Hypothalamus (tissue), 51 donors: ENCODE results near the gene CWC27.
"Not testable (repeated sequence)": the region's sequence is repeated elsewhere in the genome, so short reads cannot be mapped to it uniquely, and the experiment has no call there.

Experiments used
- DNase-seq, 51 donors: peaks; one replicate each; lab custom pipeline; 2025; lab: John Stamatoyannopoulos, UW

Gene CWC27

GRCh38 chr5:64900618-64901017 lies 131.9 kb downstream of the CWC27 start:
- no peak for DNase-seq

GRCh38 chr5:64907399-64907798 lies 138.7 kb downstream of the CWC27 start:
- DNase-seq = not testable (repeated sequence)

GRCh38 chr5:64914396-64914795 lies 145.7 kb downstream of the CWC27 start:
- no peak for DNase-seq

- no peak for DNase-seq
Observed at GRCh38 chr5:64918083-64918482, 149.4 kb downstream of the CWC27 start.

GRCh38 chr5:64921386-64921785 lies 152.7 kb downstream of the CWC27 start:
- DNase-seq = no peak

- no peak for DNase-seq
Observed at GRCh38 chr5:64923151-64923685, 154.5 kb downstream of the CWC27 start.

GRCh38 chr5:64925123-64925522 lies 156.4 kb downstream of the CWC27 start:
- DNase-seq = no peak

- no peak for DNase-seq
Observed at GRCh38 chr5:64929833-64930232, 161.1 kb downstream of the CWC27 start.

GRCh38 chr5:64930672-64931318 lies 162.1 kb downstream of the CWC27 start:
- DNase-seq = no peak

- DNase-seq = not testable (repeated sequence)
Observed at GRCh38 chr5:64939422-64939771, 170.7 kb downstream of the CWC27 start.

- no peak for DNase-seq
Observed at GRCh38 chr5:64939772-64940510, 171.2 kb downstream of the CWC27 start.

GRCh38 chr5:64942460-64942859 lies 173.7 kb downstream of the CWC27 start:
- DNase-seq = no peak

- no peak for DNase-seq
Observed at GRCh38 chr5:64944868-64945267, 176.1 kb downstream of the CWC27 start.

- DNase-seq = no peak
Observed at GRCh38 chr5:64947031-64947430, 178.3 kb downstream of the CWC27 start.

- no peak for DNase-seq
Observed at GRCh38 chr5:64947801-64948200, 179.1 kb downstream of the CWC27 start.

- no peak for DNase-seq
Observed at GRCh38 chr5:64949331-64949730, 180.6 kb downstream of the CWC27 start.

- no peak for DNase-seq
Observed at GRCh38 chr5:64952951-64953673, 184.4 kb downstream of the CWC27 start.

GRCh38 chr5:64954518-64954917 lies 185.8 kb downstream of the CWC27 start:
- no peak for DNase-seq

GRCh38 chr5:64958757-64959391 lies 190.1 kb downstream of the CWC27 start:
- DNase-seq = no peak

GRCh38 chr5:64963278-64963677 lies 194.5 kb downstream of the CWC27 start:
- DNase-seq = no peak

- no peak for DNase-seq
Observed at GRCh38 chr5:64968591-64969110, 199.9 kb downstream of the CWC27 start.
